Hepatocyte (in vitro differentiated cells): ENCODE data around the gene UGT1A10. TPM values are rescaled to one million over a fixed set of nuclear protein-coding genes. Genes with fewer than 3 reads are reported as not detected.

Experiments used
- DNase-seq: peaks from one replicate; pipeline ENCODE4 v3.0.0-alpha.2; 2016; ENCODE audit warnings: low spot score
- H2AFZ ChIP-seq: fragments of 200-600 bp; sonication (generic); 2 replicates; pipeline ENCODE4 v1.6.0; 2016; ENCODE audit warnings: antibody characterized with exemption, mild to moderate bottlenecking
- H3K27ac ChIP-seq: fragments of 200-600 bp; sonication (generic); 2 replicates; pipeline ENCODE4 v1.5.1; 2016; ENCODE audit warnings: mild to moderate bottlenecking
- H3K27me3 ChIP-seq: fragments of 200-600 bp; sonication (generic); 2 replicates; pipeline ENCODE4 v1.6.1; 2016
- H3K36me3 ChIP-seq: fragments of 200-600 bp; sonication (generic); replicated peaks from 2 replicates; pipeline ENCODE4 v1.5.1; 2016; ENCODE audit warnings: low read depth; ENCODE audit not compliant: insufficient read depth
- H3K4me1 ChIP-seq: fragments of 200-600 bp; sonication (generic); 2 replicates; pipeline ENCODE4 v1.5.1; 2016; ENCODE audit warnings: mild to moderate bottlenecking, moderate library complexity; ENCODE audit not compliant: insufficient read depth
- H3K4me2 ChIP-seq: fragments of 200-600 bp; sonication (generic); 2 replicates; pipeline ENCODE4 v1.6.0; 2016
- H3K4me3 ChIP-seq: fragments of 200-600 bp; sonication (generic); 2 replicates; pipeline ENCODE4 v1.5.1; 2016; ENCODE audit warnings: mild to moderate bottlenecking
- H3K79me2 ChIP-seq: fragments of 200-600 bp; sonication (generic); 2 replicates; pipeline ENCODE4 v1.6.0; 2017; ENCODE audit warnings: mild to moderate bottlenecking
- H3K9me2 ChIP-seq: fragments of 200-600 bp; sonication (generic); replicated peaks from 2 replicates; pipeline ENCODE4 v1.6.0; 2017; ENCODE audit warnings: mild to moderate bottlenecking; ENCODE audit not compliant: insufficient read depth
- H3K9me3 ChIP-seq: fragments of 200-600 bp; sonication (generic); 2 replicates; pipeline ENCODE4 v1.5.1; 2016; ENCODE audit warnings: low read depth, mild to moderate bottlenecking
- H4K20me1 ChIP-seq: fragments of 200-600 bp; sonication (generic); 2 replicates; pipeline ENCODE4 v1.6.0; 2016; ENCODE audit warnings: mild to moderate bottlenecking; ENCODE audit not compliant: insufficient read depth, poor library complexity, severe bottlenecking
- CTCF ChIP-seq: fragments of 200-600 bp; sonication (generic); IDR thresholded peaks from 2 replicates; pipeline ENCODE4 v1.5.1; 2016; ENCODE audit warnings: antibody characterized with exemption, mild to moderate bottlenecking; ENCODE audit not compliant: poor library complexity
- EZH2 ChIP-seq: fragments of 200-600 bp; sonication (generic); IDR thresholded peaks from 2 replicates; pipeline ENCODE4 v1.6.1; 2016; ENCODE audit warnings: antibody characterized with exemption, mild to moderate bottlenecking, borderline replicate concordance
- EZH2phosphoT487 ChIP-seq: fragments of 200-600 bp; sonication (generic); IDR thresholded peaks from one replicate; pipeline ENCODE4 v1.6.1; 2018; ENCODE audit warnings: antibody characterized with exemption, mild to moderate bottlenecking, low read depth, moderate library complexity; ENCODE audit not compliant: unreplicated experiment, severe bottlenecking
- WGBS: methylation state at CpG from one replicate; pipeline ENCODE4 v1.1.6; 2016; ENCODE audit warnings: low lambda C conversion rate; ENCODE audit errors: missing lambda C conversion rate; 5-methylcytosine and 5-hydroxymethylcytosine counted together
- polyA plus RNA-seq: library from polyadenylated mRNA; unstranded; fragments of >200 nt; fragmentation: Nextera tagmentation; extraction: Ambion mirVana; gene quantifications from 2 replicates; pipeline ENCODE4 v1.2.1, GENCODE V29; 2016
- total RNA-seq: library from RNA; depleted of rRNA; stranded (reverse); fragments of >200 nt; gene quantifications from 2 replicates; pipeline ENCODE4 v1.2.3, GENCODE V29; 2014

The UGT1A10 gene
- total and polyA plus RNA-seq, 2 experiments from 2014 or later: not detected

GRCh38 chr2:233681521-233682099 is 45.4 kb downstream of the UGT1A10 start, which contains the start of gene UGT1A7:
Gene UGT1A7, plus strand, starts transcription at chr2:233681901. Its CDS starts 37 bp downstream, at chr2:233681938.
- H3K9me2 ChIP-seq: no peaks in the 10 kb centered on the region
- H3K9me3 ChIP-seq: no peaks in the 10 kb centered on the region
- DNase-seq: no peak
- H3K36me3 ChIP-seq: no peaks in the 10 kb centered on the region
- H3K4me1 ChIP-seq: no peaks in the 10 kb centered on the region
- H3K27me3 ChIP-seq: no peaks in the 10 kb centered on the region
- H3K4me2 ChIP-seq: no peak within 1 kb of the TSS
- WGBS: 92% methylated on average over 5 of the region's 5 CpGs
- no peak within 1 kb of the TSS for H3K4me3 ChIP-seq
- H4K20me1 ChIP-seq: no peaks in the 10 kb centered on the region
- H3K27ac ChIP-seq: no peak within 1 kb of the TSS
- no peaks in the 10 kb centered on the region for H3K79me2 ChIP-seq
- TF ChIP-seq CTCF: no peak
- no peak for TF ChIP-seq EZH2phosphoT487
- no peak for TF ChIP-seq EZH2
- H2AFZ ChIP-seq: no peak within 1 kb of the TSS

DNA sequence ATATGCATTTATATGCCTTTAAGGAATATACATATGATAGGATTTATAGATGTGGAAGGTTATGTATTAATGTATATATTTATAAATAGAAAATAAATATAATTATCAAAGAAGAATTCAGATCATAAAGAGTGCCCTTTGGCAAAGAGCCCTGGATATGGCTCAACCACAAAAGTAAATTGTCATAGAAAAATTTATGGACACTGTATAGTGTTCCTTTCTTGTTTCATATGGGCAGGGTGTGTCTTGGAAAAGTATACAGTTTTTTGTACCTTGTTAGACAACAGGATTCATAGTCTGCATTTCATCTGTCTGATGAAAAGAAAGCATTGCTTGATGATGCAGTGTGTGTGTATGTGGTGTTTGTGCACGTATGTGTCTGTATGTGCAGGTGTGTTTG is 48.4 kb downstream of the UGT1A10 start:
- Histone ChIP-seq H3K9me3 (no peaks in the 10 kb centered on the region), H2AFZ (no peak overlapping the region), H4K20me1 (no peaks in the 10 kb centered on the region), H3K36me3 (no peaks in the 10 kb centered on the region), H3K79me2 (no peaks in the 10 kb centered on the region), H3K27me3 (no peaks in the 10 kb centered on the region), H3K4me1 (no peaks in the 10 kb centered on the region), H3K4me3 (no peak overlapping the region), H3K27ac (no peak overlapping the region), H3K4me2 (no peak overlapping the region), H3K9me2 (no peaks in the 10 kb centered on the region)
- WGBS: 90% methylated on average over 1 of the region's 1 CpG
- TF ChIP-seq CTCF: no peak
- DNase-seq: no peak

- no peaks in the 10 kb centered on the region for H3K9me3 ChIP-seq
- no peak overlapping the region for H3K4me3 ChIP-seq
- no peak overlapping the region for H2AFZ ChIP-seq
- DNase-seq: no peak
- H3K4me2 ChIP-seq: no peak overlapping the region
- no peaks in the 10 kb centered on the region for H3K27me3 ChIP-seq
- WGBS: 89% methylated on average over 5 of the region's 5 CpGs
- no peak for TF ChIP-seq EZH2phosphoT487
- TF ChIP-seq CTCF: no peak
- no peak for TF ChIP-seq EZH2
- H3K27ac ChIP-seq: no peak overlapping the region
- H4K20me1 ChIP-seq: no peaks in the 10 kb centered on the region
- H3K4me1 ChIP-seq: no peaks in the 10 kb centered on the region
- H3K36me3 ChIP-seq: no peaks in the 10 kb centered on the region
- no peaks in the 10 kb centered on the region for H3K79me2 ChIP-seq
- H3K9me2 ChIP-seq: no peaks in the 10 kb centered on the region
These were observed 50.7 kb downstream of the UGT1A10 start for GRCh38 chr2:233686928-233687327.

DNA sequence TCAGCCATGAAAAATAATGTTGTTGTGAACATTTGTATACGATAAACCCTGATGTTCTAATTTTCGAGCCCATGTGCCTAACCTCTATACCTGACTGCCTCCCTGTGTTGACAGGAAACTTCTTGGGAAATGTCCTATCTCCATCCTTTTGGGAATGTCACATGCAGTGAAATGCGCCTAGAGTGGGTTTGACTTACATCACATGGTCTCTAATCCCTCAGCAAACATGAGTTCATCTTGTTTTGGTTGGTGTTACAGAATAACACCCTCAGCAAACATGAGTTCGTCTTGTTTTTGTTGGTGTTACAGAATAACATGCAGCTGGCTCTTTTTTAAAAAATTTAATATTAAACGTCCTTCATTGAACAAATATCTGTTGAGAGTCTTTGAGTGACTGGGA is 52.1 kb downstream of the UGT1A10 start:
- Histone ChIP-seq H3K27ac (no peak overlapping the region), H3K9me2 (no peaks in the 10 kb centered on the region), H3K27me3 (no peaks in the 10 kb centered on the region), H3K79me2 (no peaks in the 10 kb centered on the region), H3K4me1 (no peaks in the 10 kb centered on the region), H4K20me1 (no peaks in the 10 kb centered on the region), H3K4me3 (no peak overlapping the region), H3K4me2 (no peak overlapping the region), H3K9me3 (no peaks in the 10 kb centered on the region), H2AFZ (no peak overlapping the region), H3K36me3 (no peaks in the 10 kb centered on the region)
- 83% methylated on average over 5 of the region's 5 CpGs for WGBS
- no peak for DNase-seq
- TF ChIP-seq CTCF: no peak
- TF ChIP-seq EZH2: no peak
- no peak for TF ChIP-seq EZH2phosphoT487
